Fibroblast of lung (primary cell): ENCODE results near the gene RAB20. TPM values are rescaled to one million over a fixed set of nuclear protein-coding genes. Genes with fewer than 3 reads are reported as not detected.

Experiments used
- DNase-seq, 2 donors: peaks; one replicate each; pipeline versions ENCODE4 v3.0.0 to v3.0.0-alpha.2; 2010; ENCODE audit warnings: low read depth in 2 of 2
- H2AFZ ChIP-seq: 2 replicates; pipeline ENCODE4 v1.5.1; 2012; ENCODE audit warnings: low read length, control low read depth, inconsistent platforms
- H3K27ac ChIP-seq: 2 replicates; pipeline ENCODE4 v1.5.1; 2011; ENCODE audit warnings: low read length, control low read depth; ENCODE audit not compliant: insufficient read depth
- H3K27me3 ChIP-seq: 2 replicates; pipeline ENCODE4 v1.5.1; 2011; ENCODE audit warnings: mild to moderate bottlenecking, low read length; ENCODE audit not compliant: control insufficient read depth, insufficient read depth
- H3K36me3 ChIP-seq: 2 replicates; pipeline ENCODE4 v1.5.1; 2011; ENCODE audit warnings: low read length; ENCODE audit not compliant: control insufficient read depth, insufficient read depth
- H3K4me1 ChIP-seq: 2 replicates; pipeline ENCODE4 v1.5.1; 2011; ENCODE audit warnings: low read length; ENCODE audit not compliant: control insufficient read depth, insufficient read depth; ENCODE audit errors: extremely low read depth
- H3K4me2 ChIP-seq: 2 replicates; pipeline ENCODE4 v1.5.1; 2011; ENCODE audit warnings: low read length, control low read depth; ENCODE audit not compliant: insufficient read depth; ENCODE audit errors: extremely low read depth
- H3K4me3 ChIP-seq, 4 experiments: fragments of 200-600 bp in 1 of 4; sonication (generic) in 1 of 4; replicated peaks in 1 of 4; 2 replicates each; pipeline ENCODE4 v1.5.1; 2011 to 2016; ENCODE audit warnings: low read length in 4 of 4, low read depth in 3 of 4, mild to moderate bottlenecking in 3 of 4, control low read depth in 2 of 4, inconsistent platforms in 1 of 4, mixed read lengths in 1 of 4; ENCODE audit not compliant: insufficient read depth in 1 of 4; ENCODE audit errors: control extremely low read depth in 1 of 4
- H3K79me2 ChIP-seq: 2 replicates; pipeline ENCODE4 v1.5.1; 2012; ENCODE audit warnings: mild to moderate bottlenecking, low read length, inconsistent platforms; ENCODE audit not compliant: control insufficient read depth, insufficient read depth
- H3K9ac ChIP-seq: 2 replicates; pipeline ENCODE4 v1.5.1; 2011; ENCODE audit warnings: mild to moderate bottlenecking, low read length, control low read depth; ENCODE audit not compliant: insufficient read depth
- H3K9me3 ChIP-seq: 2 replicates; pipeline ENCODE4 v1.5.1; 2012; ENCODE audit warnings: low read depth, low read length; ENCODE audit not compliant: control insufficient read depth, insufficient read depth
- H4K20me1 ChIP-seq: 2 replicates; pipeline ENCODE4 v1.5.1; 2011; ENCODE audit warnings: low read length; ENCODE audit not compliant: control insufficient read depth, insufficient read depth; ENCODE audit errors: extremely low read depth
- CTCF ChIP-seq, 2 donors: IDR thresholded peaks in 1 of 2; conservative IDR thresholded peaks in 1 of 2; 1 replicate in 1 of 2; 2 replicates in 1 of 2; pipeline ENCODE4 v1.5.1; 2011 to 2012; ENCODE audit warnings: low read length in 2 of 2, control low read depth in 1 of 2, inconsistent platforms in 1 of 2, low read depth in 1 of 2, mild to moderate bottlenecking in 1 of 2
- EZH2 ChIP-seq: IDR thresholded peaks from 2 replicates; pipeline ENCODE4 v1.5.1; 2012; ENCODE audit warnings: low read length, control low read depth, mild to moderate bottlenecking; ENCODE audit errors: missing control alignments
- polyA plus RNA-seq, 2 donors: library from polyadenylated mRNA; depleted of rRNA in 1 of 2; stranded (reverse) in 1 of 2; unstranded in 1 of 2; fragments of >200 nt; gene quantifications; 2 replicates each; pipeline ENCODE4 v1.2.1, GENCODE V29; 2011 to 2012; ENCODE audit warnings: missing spikeins in 1 of 2
- total RNA-seq: library from RNA; depleted of rRNA; stranded (reverse); fragments of >200 nt; gene quantifications from 2 replicates; pipeline ENCODE4 v1.2.1, GENCODE V29; 2014

The RAB20 gene
- total and polyA plus RNA-seq, 2 donors (not counting 1 experiment from before 2014, with no cell fraction given) = 3.5 to 4.3 TPM

- H2AFZ ChIP-seq = no peak overlapping the region
- H3K4me2 ChIP-seq = no peak overlapping the region
- H3K79me2 ChIP-seq = no peaks in the 10 kb centered on the region
- peaks cover 4% of the 10 kb centered on the region for H3K4me1 ChIP-seq
- no peak overlapping the region for H3K27ac ChIP-seq
- TF ChIP-seq EZH2 (no peak), CTCF (conservative IDR thresholded peaks at IDR 0.05 in 1 of 2, IDR thresholded peaks at IDR 0.05 in 1 of 2; ENCODE audit: low read depth in 1 of 2, low read length in 2 of 2) (no peak)
- H3K9me3 ChIP-seq = no peaks in the 10 kb centered on the region
- H3K36me3 ChIP-seq = no peaks in the 10 kb centered on the region
- no peak for DNase-seq
- H4K20me1 ChIP-seq = no peaks in the 10 kb centered on the region
- H3K27me3 ChIP-seq = peaks cover 2% of the 10 kb centered on the region
- no peak overlapping the region for H3K9ac ChIP-seq
- H3K4me3 ChIP-seq = no peak overlapping the region
Observed at GRCh38 chr13:110564472-110564985, 3.0 kb upstream of the RAB20 start.

GRCh38 chr13:110563463-110563774, 1.9 kb upstream of the RAB20 start:
- Histone ChIP-seq H3K36me3 (no peaks in the 10 kb centered on the region), H3K4me2 (no peak overlapping the region), H3K27me3 (peaks cover 2% of the 10 kb centered on the region), H3K4me3 (no peak overlapping the region), H3K4me1 (peaks cover 7% of the 10 kb centered on the region), H3K27ac (no peak overlapping the region), H3K9me3 (no peaks in the 10 kb centered on the region), H3K9ac (no peak overlapping the region), H2AFZ (no peak overlapping the region), H3K79me2 (no peaks in the 10 kb centered on the region), H4K20me1 (no peaks in the 10 kb centered on the region)
- no peak for DNase-seq
- TF ChIP-seq EZH2 (no peak), CTCF (conservative IDR thresholded peaks at IDR 0.05 in 1 of 2, IDR thresholded peaks at IDR 0.05 in 1 of 2; ENCODE audit: low read depth in 1 of 2, low read length in 2 of 2) (no peak)

- no peak overlapping the region for H2AFZ ChIP-seq
- no peaks in the 10 kb centered on the region for H3K36me3 ChIP-seq
- no peaks in the 10 kb centered on the region for H3K9me3 ChIP-seq
Observed at GRCh38 chr13:110562696-110563462, 1.4 kb upstream of the RAB20 start.

More at GRCh38 chr13:110562696-110563462, 1.4 kb upstream of the RAB20 start:
- Histone ChIP-seq H3K4me3 (peak overlapping the region; percentile 79 to 93 (median 90)), H3K79me2 (no peaks in the 10 kb centered on the region), H3K27ac (no peak overlapping the region), H3K4me2 (peak overlapping the region; percentile 75), H4K20me1 (no peaks in the 10 kb centered on the region), H3K4me1 (peaks cover 7% of the 10 kb centered on the region), H3K27me3 (peaks cover 2% of the 10 kb centered on the region), H3K9ac (no peak overlapping the region)
- no peak for TF ChIP-seq EZH2
- no peak for TF ChIP-seq CTCF (conservative IDR thresholded peaks at IDR 0.05 in 1 of 2, IDR thresholded peaks at IDR 0.05 in 1 of 2; ENCODE audit: low read depth in 1 of 2, low read length in 2 of 2)
- no peak for DNase-seq
